ENCODE measurements around the gene TBX5.
"Not testable (repeated sequence)": the region's sequence is repeated elsewhere in the genome, so short reads cannot be mapped to it uniquely, and the experiment has no call there.

The TBX5 gene

GRCh38 chr12:114360485-114360884 is 45.5 kb downstream of the TBX5 start:
- no peak for DNase-seq
- TF ChIP-seq GATA1 (IDR thresholded peaks at IDR 0.05; ENCODE audit: low read depth, low read length), result no peak
- TF ChIP-seq POLR2A (IDR thresholded peaks at IDR 0.05; ENCODE audit: low read length), result no peak

DNA sequence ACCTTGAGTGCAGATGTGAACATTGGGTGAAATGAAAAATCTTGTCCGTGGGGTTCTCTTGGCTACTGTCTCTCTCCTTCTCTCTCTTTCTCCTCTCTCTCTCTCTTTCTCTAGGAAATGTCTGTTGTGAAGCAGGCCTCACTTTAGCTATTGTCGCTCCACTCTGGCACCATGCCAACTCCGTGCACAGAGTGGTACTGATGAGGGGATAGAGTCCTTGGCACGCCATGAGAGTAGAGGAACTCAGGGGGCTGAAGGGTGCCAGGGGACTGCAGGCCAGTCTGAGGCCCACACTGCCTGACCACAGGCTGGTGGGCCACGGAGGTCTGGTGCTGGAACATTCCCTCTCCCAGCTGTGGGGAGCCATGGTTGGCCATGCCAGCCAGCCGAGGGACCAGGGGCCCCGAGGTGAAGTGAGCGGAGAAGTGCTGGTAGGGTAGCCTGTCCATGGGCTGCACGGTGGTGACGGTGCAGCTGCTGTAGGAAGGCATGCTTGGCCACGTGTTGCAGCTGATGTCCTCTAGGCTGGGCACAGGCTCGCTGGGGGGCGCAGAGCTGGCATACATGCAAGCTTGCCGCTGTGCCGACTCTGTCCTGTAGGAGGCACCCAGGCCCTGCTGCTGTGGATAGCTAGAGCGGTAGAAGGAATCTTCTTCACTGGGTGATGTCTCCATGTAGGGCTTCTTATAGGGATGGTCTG is 50.4 kb downstream of the TBX5 start:
- DNase-seq, result peak in 1 of 2 experiments; percentile 7

DNA sequence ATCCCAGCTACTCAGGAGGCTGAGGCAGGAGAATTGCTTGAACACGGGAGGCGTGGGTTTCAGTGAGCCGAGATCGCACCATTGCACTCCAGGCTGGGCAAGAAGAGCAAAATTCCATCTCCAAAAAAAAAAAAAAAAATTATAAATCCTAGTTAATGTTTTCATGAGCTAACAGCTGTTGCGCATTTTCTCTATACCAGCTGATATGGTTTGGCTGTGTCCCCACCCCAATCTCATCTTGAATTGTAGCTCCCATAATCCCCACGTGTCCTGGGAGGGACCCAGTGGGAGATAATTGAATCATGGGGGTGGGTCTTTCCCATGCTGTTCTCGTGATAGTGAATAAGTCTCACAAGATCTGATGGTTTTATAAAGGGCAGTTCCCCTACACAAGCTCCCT is 56.7 kb downstream of the TBX5 start:
- not testable (repeated sequence) for DNase-seq

More for the DNA sequence above, 50.4 kb downstream of the TBX5 start:
- TF ChIP-seq POLR2A (IDR thresholded peaks at IDR 0.05; ENCODE audit: low read length) (no peak), GATA1 (IDR thresholded peaks at IDR 0.05; ENCODE audit: low read depth, low read length) (no peak)

DNA sequence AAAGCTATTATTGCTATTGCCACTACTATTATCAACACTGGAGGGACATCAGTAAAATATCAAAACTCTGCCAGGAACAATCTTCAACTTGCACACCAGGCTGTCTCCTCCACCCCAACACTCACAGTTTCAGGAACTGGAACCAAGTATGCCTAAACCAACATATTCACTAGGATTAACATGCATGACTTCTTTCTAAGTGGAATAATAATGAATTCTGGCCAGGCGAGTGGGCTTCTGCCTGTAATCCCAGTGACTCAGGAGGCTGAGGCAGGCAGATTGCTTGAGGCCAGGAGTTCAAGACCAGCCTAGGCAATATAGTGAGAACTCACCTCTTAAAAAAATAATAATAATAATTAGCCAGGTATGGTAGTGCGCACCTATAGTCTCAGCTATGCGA is 58.1 kb downstream of the TBX5 start:
- no peak for TF ChIP-seq POLR2A (IDR thresholded peaks at IDR 0.05; ENCODE audit: low read length)
- DNase-seq, result no peak

DNA sequence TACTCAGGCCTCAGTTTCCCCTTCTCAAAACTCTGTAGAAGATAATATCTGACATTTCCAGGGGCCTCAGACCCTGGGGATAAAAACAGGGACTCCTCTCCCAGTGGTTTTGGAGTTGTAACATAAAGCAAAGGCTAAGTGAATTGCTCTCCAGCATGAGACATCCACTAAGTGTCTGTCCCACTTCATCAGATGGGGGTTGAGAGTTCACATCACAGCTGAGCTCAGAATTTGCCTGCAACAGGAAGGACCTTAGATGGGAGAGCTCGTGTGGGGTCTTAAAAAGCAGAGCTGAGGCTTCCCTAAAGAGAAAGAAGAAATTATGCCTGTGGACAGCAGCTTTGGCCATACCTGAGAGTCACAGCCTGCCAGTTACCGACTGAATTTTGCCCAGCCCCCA is 61.1 kb downstream of the TBX5 start:
- TF ChIP-seq GATA1 (IDR thresholded peaks at IDR 0.05; ENCODE audit: low read depth, low read length), result no peak
- TF ChIP-seq POLR2A (IDR thresholded peaks at IDR 0.05; ENCODE audit: low read length), result no peak
- DNase-seq, result no peak

- TF ChIP-seq GATA1 (IDR thresholded peaks at IDR 0.05; ENCODE audit: low read depth, low read length) (no peak), POLR2A (IDR thresholded peaks at IDR 0.05; ENCODE audit: low read length) (no peak)
Measured at GRCh38 chr12:114344303-114344663, 61.7 kb downstream of the TBX5 start.

DNA sequence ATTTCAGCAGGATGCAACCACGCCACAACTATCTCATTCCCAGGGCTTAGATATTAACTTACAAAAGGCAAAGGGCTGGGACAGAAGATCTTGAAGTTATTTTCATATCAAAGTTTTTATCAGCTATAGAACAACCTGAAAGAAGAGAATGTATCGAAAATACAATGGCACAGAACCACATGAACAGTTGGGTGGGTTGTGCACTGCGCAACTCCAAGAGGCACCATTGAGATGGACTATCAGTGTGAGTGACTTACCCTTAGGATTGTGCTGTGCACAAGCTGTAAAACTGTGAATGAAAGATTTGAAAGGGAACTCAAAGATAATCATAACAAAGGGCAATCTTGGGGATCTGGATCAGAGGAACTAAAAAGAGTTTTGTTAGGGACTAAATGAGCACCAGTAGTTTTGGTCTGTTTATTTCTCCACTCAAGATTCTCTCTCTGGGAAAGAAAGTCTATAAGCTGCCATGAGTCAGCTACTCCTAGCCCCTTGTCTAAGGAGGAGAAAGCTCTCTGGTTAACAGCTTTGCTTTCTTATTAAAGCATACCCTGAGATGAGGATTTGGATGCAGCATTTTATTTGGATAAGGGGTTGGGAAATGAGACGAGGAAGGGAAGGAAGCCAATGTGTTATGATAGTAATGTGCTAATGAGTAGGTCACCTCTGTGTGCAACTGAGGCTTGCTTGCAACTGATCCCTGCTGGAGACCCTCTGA is 62.2 kb downstream of the TBX5 start:
- TF ChIP-seq GATA1 (IDR thresholded peaks at IDR 0.05; ENCODE audit: low read depth, low read length) (no peak), POLR2A (IDR thresholded peaks at IDR 0.05; ENCODE audit: low read length) (no peak)
- DNase-seq, result no peak

More at GRCh38 chr12:114344303-114344663, 61.7 kb downstream of the TBX5 start:
- no peak for DNase-seq

GRCh38 chr12:114342656-114343055 is 63.3 kb downstream of the TBX5 start:
- no peak for TF ChIP-seq POLR2A (IDR thresholded peaks at IDR 0.05; ENCODE audit: low read length)
- TF ChIP-seq GATA1 (IDR thresholded peaks at IDR 0.05; ENCODE audit: low read depth, low read length), result no peak
- DNase-seq, result no peak

DNA sequence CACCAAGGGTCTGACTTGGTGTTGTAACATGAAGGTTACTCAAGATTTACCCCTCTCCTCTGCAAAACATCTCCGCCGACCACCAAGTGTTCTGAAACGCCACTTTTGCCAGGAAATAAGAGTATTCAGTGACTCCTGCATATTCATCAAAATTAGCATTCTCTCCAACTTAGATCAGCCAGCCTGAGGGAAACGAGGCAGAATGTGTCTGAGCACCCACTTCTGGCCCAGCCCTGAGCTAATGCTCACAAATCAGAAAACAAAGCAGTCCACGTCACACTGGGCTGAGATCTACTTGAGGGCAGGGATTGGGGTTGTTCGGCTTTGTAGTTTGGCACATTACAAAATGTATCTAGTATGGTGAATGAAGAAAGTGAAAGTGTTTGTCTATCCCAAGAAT is 64.3 kb downstream of the TBX5 start:
- TF ChIP-seq GATA1 (IDR thresholded peaks at IDR 0.05; ENCODE audit: low read depth, low read length), result no peak
- TF ChIP-seq POLR2A (IDR thresholded peaks at IDR 0.05; ENCODE audit: low read length), result no peak
- no peak for DNase-seq

DNA sequence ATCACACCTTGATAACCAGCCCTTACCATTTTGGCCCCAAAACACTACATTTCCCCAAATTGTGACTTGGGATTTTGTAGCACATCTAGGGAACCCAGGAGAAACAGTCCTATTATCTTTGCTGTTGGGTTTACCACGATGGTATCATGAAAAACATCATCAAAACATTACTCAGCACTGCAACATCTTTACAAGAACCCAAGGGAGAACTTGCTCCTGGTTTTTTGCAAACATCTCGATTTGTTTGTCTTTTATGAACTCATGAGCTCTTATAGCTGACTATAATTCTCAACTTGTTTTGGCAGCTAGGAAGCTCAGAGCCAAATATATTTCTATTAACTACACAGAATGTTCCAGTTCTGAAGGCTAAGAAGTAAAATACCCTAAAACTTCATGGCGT is 65.7 kb downstream of the TBX5 start:
- DNase-seq, result no peak

GRCh38 chr12:114339626-114340025 is 66.3 kb downstream of the TBX5 start:
- DNase-seq, result no peak
- TF ChIP-seq GATA1 (IDR thresholded peaks at IDR 0.05; ENCODE audit: low read depth, low read length) (no peak), POLR2A (IDR thresholded peaks at IDR 0.05; ENCODE audit: low read length) (no peak)

More for the DNA sequence above, 65.7 kb downstream of the TBX5 start:
- TF ChIP-seq POLR2A (IDR thresholded peaks at IDR 0.05; ENCODE audit: low read length) (no peak), GATA1 (IDR thresholded peaks at IDR 0.05; ENCODE audit: low read depth, low read length) (no peak)

GRCh38 chr12:114335607-114336006 is 70.3 kb downstream of the TBX5 start:
- DNase-seq, result no peak
- no peak for TF ChIP-seq GATA1 (IDR thresholded peaks at IDR 0.05; ENCODE audit: low read depth, low read length)
- TF ChIP-seq POLR2A (IDR thresholded peaks at IDR 0.05; ENCODE audit: low read length), result no peak

GRCh38 chr12:114334395-114334794 is 71.5 kb downstream of the TBX5 start:
- DNase-seq, result no peak
- TF ChIP-seq GATA1 (IDR thresholded peaks at IDR 0.05; ENCODE audit: low read depth, low read length) (no peak), POLR2A (IDR thresholded peaks at IDR 0.05; ENCODE audit: low read length) (no peak)

DNA sequence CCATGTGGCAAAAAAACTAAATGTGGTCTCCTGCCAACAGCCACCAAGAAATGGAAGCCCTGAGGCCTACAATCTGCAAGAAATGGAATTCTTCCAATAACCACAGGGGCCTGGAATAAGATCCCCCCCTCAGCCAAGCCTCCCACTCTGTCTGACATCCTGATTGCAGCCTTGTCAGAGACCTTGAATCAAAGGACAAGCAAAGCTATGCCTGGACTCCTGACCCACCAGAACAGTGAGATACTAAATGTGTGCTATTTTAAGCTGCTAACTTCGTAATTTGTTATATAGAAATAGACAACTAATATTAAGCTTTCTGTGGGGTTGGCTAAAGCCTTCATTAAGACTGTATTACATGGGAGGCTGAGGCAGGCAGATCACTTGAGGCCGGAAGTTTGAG is 77.7 kb downstream of the TBX5 start:
- TF ChIP-seq GATA1 (IDR thresholded peaks at IDR 0.05; ENCODE audit: low read depth, low read length) (no peak), POLR2A (IDR thresholded peaks at IDR 0.05; ENCODE audit: low read length) (no peak)
- DNase-seq, result no peak

DNA sequence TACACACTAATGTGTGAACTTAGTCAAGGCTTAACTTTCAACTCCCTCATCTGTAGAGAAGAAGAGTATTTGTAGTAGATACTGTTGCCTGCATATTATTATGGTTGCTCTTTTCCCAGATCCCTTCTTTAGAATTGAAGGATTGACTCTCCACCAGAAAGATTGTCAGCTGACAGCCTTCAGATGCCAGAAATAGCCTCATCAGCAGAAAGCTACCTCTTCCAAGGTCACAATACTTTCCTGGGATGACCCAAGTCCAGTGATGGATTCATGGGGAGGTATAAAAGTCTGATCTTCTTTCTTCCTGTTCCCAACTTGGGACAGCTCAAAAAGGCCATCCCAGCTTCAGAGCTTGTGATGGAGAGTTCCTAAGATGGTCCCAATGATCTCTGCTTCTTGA is 78.2 kb downstream of the TBX5 start:
- TF ChIP-seq GATA1 (IDR thresholded peaks at IDR 0.05; ENCODE audit: low read depth, low read length) (no peak), POLR2A (IDR thresholded peaks at IDR 0.05; ENCODE audit: low read length) (no peak)

More for the DNA sequence above, 78.2 kb downstream of the TBX5 start:
- no peak for DNase-seq

All from erythroblast (primary cell).